GM21447 (cell line): ENCODE measurements around the gene RPL18.
A peak's percentile ranks its signal among the peaks of the same experiment; 100 is the strongest.

Experiments
- ATAC-seq: cut with Tn5 transposase; IDR thresholded peaks from one replicate; pipeline ENCODE4 v1.9.1; 2021; ENCODE audit not compliant: unreplicated experiment

The RPL18 gene

GRCh38 chr19:48630296-48631063 lies 11.5 kb upstream of the RPL18 start:
- ATAC-seq: no peak

DNA sequence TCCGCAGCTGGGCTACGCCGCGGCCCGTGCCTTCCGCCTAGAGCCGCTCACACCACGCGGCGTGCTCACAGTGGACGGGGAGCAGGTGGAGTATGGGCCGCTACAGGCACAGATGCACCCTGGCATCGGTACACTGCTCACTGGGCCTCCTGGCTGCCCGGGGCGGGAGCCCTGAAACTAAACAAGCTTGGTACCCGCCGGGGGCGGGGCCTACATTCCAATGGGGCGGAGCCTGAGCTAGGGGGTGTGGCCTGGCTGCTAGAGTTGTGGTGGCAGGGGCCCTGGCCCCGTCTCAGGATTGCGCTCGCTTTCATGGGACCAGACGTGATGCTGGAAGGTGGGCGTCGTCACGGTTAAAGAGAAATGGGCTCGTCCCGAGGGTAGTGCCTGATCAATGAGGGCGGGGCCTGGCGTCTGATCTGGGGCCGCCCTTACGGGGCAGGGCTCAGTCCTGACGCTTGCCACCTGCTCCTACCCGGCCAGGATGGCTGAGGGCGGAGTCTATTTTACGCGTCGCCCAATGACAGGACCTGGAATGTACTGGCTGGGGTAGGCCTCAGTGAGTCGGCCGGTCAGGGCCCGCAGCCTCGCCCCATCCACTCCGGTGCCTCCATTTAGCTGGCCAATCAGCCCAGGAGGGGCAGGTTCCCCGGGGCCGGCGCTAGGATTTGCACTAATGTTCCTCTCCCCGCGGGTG lies 10.8 kb upstream of the RPL18 start:
- ATAC-seq: no peak

DNA sequence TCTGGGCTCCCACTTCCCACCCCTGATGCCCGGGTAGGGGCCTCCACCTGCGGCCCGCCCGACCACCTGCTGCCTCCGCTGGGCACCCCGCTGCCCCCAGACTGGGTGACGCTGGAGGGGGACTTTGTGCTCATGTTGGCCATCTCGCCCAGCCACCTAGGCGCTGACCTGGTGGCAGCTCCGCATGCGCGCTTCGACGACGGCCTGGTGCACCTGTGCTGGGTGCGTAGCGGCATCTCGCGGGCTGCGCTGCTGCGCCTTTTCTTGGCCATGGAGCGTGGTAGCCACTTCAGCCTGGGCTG lies 10.3 kb upstream of the RPL18 start:
- ATAC-seq: no peak

GRCh38 chr19:48628486-48629296 lies 9.7 kb upstream of the RPL18 start:
- no peak for ATAC-seq

DNA sequence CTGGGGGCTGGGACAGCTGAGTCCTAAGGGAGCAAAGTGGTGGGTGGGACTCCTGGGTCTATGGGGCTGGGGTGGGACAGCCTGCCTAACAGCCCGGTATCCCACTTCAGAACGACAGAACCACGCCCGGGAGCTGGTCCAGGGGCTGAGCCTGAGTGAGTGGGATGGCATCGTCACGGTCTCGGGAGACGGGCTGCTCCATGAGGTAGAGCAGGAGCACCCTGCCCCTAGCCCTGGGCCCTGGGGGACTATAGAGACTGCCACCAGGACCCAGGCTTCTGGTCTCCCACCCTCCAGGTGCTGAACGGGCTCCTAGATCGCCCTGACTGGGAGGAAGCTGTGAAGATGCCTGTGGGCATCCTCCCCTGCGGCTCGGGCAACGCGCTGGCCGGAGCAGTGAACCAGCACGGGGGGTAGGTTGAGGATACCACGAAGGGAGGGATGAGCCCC lies 8.9 kb upstream of the RPL18 start:
- ATAC-seq: no peak

- ATAC-seq: no peak
Observed at GRCh38 chr19:48627201-48627864, 8.4 kb upstream of the RPL18 start.

DNA sequence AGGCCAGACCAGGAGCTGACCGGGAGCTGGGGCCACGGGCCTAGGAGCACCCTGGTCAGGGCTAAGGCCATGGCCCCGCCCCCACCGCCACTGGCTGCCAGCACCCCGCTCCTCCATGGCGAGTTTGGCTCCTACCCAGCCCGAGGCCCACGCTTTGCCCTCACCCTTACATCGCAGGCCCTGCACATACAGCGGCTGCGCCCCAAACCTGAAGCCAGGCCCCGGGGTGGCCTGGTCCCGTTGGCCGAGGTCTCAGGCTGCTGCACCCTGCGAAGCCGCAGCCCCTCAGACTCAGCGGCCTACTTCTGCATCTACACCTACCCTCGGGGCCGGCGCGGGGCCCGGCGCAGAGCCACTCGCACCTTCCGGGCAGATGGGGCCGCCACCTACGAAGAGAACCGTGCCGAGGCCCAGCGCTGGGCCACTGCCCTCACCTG lies 6.9 kb upstream of the RPL18 start:
- no peak for ATAC-seq

DNA sequence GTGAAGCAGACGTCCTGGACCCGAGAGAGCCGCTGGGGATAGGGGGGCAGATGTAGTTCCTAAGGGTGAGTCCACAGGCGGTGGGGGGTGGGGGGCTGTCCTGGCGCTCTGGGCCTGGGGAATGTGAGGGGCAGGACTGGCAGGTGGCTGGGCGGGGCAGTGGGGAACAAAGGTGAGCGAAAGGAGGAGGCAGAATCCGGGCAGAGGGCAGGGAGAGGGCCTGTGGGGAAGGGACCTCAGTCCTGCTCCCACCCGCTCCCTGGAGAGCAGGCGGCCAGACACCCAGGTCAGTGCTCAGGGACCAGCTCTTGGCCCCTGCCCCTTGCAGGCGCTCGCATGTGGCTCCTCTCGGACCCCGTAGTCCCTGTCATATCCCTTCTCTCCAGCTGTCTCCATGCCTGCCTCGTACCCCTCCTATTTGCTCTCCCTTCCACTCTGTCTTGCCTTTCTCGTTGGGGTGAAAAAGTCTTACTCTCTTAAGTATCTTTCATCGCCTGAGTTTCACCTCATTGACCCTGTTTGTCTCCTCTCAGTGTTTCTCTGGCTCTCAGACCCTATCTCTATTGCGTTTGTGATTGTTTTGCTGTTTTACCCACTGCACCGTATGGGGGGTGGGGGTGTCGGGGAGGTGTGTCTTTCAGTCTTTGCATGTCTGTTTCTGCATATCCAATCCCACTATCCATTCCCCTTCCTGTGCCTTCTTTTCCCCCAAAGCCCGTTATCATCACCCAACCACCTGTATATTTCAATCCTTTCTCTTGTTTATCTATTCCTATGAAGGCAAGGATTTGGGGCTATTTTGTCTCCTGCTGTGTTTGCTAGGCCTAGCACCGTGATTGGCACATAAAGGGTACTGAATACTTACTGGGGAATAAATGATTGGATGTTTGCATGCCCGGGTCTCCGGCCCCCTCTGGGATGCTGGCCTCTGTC lies 6.1 kb upstream of the RPL18 start:
- no peak for ATAC-seq

DNA sequence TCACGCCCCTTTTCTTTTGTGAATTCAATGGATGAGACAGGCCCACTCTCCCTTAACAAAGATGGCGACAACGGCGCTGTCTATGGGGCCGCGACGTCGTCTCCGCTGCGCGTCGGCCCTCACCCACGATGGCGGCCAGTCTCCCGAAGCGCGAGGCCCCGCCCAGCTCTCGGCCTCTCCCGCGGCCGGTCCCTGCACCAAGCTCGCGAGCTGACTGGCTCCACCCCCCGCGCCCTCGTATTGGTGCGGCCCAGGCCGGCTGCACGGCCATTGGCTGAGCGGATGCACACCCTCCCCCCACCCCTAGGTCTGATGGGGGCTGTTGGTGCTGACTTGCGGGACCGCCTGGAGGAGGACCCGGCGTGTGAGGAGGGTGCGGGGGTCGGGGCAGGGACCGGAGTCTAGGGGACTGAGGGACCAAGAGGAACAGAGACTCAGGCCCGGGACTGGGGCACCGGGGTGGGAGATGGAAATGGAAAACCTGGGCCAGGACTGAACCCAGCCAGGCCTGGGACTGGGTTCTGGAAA lies 5.2 kb upstream of the RPL18 start:
- peak; percentile 52 for ATAC-seq

DNA sequence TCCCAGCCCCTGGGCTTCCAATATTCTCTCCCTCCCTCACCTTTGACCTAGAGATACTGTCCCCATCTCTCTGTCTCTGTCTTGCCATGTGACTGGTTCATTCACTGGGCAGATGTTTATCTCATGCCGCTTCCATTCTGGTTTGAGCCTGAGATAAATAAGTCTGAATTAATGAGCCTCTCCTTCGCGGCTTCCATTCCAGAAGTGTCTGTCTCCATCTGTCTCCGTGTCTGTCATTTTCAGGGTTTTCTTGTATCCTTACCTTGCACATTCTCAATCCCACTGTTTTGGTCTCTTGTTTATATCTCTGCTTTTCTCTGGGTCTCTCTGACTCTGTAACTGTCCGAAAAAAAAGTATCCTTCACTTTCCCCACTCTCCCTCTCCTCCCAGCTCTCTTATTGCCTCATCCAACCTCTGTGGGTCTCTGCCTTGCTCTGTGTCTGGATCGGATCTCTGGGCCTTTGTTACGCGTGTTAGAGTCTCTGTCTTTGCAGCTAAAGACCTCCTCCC lies 4.6 kb upstream of the RPL18 start:
- ATAC-seq: no peak

DNA sequence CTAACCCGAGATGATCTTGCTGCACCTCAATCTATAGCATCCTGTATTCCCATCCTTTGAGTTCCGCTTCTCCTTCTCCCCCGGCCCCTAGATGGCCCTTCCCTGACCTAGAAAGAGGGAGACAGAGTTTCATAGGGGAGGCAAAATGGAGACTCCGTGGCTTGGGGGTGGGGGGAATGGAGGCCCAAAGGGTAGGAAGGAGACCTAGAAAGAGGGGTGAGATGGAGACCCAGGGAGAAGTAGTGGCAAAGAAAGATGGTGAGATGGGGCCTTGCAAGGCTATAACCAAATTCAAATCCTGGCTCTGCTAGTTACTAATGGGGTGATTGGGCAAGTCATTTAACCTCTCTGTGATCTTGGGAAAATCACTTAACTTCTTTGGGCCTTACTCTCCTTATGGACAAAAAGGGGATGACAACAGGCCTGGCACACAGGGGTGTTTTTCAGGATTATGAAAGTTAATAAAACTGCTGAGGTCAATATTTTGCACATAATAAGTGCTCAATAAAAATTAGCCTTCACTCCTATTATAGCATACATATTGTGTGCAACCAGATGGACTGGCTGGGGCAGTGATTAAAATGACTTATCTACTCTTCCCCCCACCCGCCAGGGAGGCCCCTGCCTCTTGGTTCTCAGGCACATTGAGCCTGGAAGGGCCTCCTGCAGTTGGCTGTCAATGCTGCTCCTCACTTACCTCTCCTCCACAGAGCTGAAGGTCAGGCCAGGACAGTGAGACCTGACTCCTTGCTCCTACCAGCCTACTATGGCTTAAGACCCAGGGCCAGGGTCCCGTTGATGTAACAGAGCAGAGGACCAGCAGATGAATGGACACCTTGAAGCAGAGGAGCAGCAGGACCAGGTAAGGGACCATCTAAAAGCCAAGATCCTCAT lies 961 bp upstream of the RPL18 start:
- ATAC-seq: no peak

- no peak for ATAC-seq
Observed at GRCh38 chr19:48618278-48618915, 581 bp downstream of the RPL18 start.

DNA sequence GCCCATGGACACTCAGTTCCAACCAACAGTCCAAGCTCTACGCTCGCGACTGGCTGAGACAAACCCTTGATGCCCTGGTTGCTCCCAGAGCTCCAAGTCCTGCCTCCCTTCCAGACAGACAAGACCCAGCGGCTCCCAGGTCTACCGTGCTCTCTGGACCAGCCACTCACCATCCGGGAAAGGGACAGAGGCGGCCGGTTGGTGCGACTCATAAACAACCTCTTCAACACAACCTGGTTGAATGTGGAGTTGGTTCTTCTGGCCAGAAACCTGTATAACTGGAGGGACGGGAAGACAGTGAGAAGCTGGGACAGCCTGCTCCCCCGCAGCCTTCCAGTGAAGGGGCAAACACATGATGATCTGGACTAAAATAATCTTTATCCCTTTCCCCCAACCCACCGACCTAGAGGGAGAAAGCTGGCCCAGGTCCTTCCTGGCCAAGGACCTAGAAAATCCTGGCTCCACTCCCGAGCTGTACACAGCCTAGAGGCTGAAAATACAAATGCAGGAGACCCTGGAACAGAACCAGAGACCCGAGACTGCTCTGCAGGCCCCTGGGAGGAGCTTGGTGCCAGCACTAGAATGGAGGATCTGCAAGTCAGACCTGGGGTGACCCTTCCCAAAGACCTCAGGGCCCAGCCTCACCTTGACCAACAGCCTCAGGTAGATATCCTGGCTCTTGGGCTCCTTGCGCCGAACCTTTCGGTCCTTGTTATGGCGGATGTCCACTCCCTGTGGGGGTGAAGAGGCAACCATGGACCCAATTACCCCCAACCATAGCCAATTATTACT lies 1.6 kb downstream of the RPL18 start:
- ATAC-seq: no peak

GRCh38 chr19:48616491-48617056 lies 2.4 kb downstream of the RPL18 start:
- no peak for ATAC-seq

GRCh38 chr19:48616041-48616436 lies 2.9 kb downstream of the RPL18 start:
- ATAC-seq: no peak

GRCh38 chr19:48615231-48616040 lies 3.5 kb downstream of the RPL18 start:
- no peak for ATAC-seq
